Stimulated activated CD8-positive, alpha-beta memory T cell treated with anti-CD3 and anti-CD28 coated beads, Interleukin-12 subunit alpha, Interleukin-12 subunit beta, amount 100 ng/mL, for 24 hours (primary cell): ENCODE measurements around the gene BCR.

ENCODE experiments used
- DNase-seq: peaks from one replicate; pipeline ENCODE4 v3.0.0-alpha.2; 2020; ENCODE audit errors: extremely low read depth

Gene BCR

DNA sequence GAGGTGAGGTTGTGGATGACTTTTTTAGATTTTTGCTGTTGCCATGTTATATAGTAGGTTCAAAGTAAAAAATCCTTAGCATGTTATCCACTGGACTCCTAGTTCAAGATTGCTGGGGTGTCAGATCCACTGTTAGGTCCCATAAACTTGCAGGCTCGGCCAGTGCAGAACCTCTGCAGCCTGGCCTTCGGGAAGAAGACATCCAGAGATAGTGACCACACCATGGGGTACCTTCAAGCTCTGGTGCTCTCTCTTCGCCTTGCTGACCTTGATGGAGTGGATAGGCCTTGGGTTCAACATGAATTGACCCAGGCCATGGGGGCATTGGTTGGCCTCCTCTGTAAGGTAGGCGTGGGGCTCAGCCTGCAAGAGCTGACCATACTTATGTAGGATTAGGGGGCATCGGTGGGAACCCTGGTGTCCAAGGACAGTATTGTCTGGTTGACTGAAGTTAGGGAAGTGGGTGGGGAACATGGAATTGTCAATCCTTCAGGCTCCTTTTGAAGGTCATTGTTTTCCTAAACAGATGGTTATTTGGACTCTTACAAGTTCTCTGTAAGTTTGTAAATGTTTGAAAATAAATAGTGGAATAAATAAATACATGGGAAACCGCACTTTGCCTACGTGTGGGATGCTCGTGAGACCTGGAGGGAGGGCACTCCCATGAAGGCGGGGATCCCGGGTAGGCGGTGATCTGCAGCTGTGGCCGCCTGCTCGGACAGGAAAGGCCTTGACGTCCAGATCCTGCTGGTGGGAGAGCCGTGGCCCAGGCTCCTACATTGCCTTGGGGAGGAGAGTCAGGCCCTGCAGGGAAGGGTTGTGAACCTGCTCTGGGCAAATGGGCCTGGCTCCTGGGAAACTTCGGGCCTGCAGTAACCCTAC is 37.1 kb downstream of the BCR start:
- DNase-seq = no peak

DNA sequence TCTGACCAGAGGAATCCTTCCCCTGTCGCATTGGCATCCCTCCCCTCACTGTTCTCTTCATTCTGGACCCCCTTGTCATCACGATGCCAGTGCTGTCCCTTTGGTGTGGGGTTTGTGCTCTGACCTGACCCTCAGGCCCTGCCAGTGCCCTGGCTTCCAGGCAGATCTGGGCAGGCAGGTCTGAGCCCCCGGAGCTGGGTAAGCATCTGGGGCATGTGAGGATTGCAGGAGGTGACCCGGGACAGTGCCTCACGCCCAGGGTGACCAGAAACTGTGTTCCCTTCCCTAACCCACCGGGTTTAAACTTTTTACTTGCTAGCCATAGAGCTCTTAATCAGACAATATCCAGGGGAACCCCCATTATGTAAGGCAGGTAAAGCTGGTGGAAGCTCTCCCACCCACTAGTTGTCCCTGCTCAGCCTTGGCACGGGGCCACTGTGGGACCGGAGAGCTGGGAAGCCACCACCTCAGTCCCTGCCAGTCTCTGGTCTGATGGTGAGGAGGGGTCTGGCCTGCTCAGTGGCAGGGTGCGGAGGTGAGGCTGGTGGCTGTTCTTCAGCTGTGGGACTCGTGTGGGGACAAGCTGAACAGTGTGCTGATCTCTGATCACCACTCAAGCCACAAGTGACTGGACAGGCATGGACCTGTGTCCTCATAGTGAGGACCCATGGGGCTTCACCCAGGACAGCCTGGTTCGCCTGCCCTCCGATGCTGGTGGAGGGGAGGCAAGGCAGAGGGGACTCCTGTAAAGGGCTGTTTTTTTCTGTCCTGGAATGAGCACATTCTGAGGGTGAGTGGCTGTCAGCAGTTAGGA is 38.0 kb downstream of the BCR start:
- no peak for DNase-seq

DNA sequence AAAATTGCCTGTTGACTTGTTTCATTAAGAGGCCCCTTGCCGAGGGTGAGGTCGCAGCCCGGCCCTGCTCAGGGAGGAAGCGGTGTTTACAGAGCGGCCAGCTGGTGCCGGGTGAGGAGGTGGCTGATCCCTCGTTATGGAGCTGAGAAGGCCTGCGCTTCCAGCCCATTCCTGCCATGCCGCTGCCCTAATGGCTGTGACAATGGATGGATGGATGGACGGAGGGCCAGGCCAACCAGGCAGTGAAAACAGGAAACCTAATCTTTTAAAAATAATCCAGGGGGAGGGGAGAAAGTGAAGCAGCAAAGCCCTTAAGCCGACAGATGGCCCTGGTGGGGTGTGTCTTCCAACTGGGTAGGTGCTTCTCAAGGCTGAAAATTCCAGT is 38.5 kb downstream of the BCR start:
- DNase-seq = no peak

- DNase-seq = no peak
Measured at GRCh38 chr22:23219317-23219716, 39.0 kb downstream of the BCR start.

DNA sequence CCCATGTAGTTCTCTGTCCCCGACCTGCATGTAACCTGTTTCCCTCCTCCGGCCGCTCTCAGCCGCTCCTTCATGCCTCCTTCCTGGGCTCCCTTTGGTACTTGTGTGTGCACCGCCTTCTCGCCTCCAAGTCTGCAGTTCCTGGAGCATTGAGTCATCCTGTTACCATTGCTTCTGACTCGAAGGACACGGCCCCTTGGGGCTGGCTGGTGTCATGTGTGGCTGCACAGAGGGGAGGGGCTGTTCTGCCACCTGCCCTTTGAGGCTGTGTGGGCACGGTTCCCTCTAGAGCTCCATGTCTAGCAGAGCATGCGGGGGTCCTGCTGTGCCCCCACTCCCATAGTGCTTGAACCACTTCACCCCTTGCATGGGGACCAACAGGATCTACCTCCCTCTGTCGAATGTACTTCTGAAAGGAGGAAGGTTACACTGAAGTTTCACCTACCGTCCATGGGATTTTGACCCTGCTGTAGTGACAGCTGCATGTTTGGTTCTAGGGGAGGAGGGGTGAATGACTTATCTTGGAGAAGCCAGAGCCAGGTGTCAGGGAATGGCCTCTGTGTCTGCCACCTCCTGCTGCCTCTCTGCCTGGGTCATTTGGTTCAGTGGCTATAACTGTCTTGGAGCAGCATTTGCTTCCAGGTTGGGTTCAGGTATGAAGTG is 39.6 kb downstream of the BCR start:
- no peak for DNase-seq

DNA sequence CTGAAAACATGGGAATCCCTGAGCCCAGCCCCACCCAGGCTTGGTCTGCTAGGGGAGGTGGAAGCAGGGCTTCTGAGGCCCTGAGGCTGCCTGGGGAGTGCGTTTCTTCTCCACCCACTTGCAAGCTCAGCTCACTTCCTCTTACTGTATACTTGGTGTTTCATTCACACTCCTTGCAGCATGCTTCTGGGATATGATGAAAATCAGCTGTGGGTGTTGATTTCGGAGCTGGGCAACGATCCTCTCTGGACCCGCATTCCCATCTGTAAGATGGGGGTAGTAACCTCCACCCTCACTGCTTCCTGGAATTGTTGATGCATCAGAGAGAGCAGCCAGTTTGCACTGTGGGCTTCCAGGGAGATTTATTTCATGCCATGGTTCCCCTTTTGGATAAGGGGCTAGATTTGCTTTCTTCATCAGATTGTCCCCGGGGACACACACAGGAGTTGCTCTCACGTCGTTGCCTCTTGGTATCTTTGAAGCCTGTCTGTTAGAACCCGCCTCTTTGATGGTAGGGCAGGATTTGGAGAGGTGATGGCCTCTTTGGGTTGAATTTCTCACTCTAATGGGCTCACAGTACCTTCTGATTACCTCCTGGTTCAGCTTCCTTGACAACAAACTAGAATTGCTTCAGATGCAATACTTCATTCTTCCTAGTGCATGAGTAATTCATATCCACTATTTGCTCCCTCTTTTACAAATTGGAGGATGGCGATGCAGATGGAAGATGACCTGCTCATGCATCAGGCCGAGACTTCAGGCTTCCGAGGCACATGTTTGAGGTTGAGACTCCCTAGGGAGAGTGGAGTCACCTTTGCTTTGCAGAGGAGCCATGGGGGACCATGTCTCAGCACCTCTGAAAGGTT is 40.4 kb downstream of the BCR start:
- no peak for DNase-seq

GRCh38 chr22:23221351-23221804 is 41.1 kb downstream of the BCR start:
- DNase-seq = no peak

DNA sequence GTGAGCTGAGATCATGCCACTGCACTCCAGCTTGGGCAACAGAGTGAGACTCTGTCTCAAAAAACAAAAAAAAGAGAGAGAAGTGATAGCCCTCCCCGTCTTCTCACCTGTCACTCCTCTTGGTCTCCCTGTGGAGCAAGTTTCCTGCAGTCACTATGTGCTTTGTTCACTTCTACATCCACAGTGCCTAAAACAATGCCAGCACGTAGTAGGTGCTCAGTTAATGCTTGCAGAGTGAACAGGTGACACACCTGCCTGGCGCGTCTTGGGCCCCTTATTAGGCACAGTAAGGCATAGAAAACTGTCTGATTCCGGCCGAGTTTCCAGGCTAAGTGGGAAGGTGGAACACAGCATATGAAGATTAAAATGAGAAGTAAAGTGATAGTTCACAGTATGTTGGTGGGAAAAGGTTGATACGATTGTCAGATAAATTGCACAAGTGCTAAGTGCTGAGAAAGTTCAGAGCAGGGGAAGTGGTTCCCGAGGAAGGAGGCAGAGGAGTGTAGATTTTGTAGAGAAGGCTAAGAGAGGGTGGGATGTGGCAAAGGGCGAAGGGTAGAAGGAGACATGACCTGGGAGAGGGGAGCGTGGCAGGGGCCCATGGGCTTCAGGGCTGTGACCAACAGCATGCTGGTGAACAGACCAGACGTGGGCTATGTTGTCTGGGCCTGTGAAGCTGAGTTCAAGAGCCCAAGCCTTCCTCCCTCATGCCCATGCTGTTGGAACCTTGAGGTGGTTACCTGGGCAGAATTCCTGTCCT is 41.9 kb downstream of the BCR start:
- no peak for DNase-seq

GRCh38 chr22:23222793-23223568 is 42.7 kb downstream of the BCR start:
- no peak for DNase-seq

- no peak for DNase-seq
Measured at GRCh38 chr22:23223569-23224317, 43.4 kb downstream of the BCR start.

DNA sequence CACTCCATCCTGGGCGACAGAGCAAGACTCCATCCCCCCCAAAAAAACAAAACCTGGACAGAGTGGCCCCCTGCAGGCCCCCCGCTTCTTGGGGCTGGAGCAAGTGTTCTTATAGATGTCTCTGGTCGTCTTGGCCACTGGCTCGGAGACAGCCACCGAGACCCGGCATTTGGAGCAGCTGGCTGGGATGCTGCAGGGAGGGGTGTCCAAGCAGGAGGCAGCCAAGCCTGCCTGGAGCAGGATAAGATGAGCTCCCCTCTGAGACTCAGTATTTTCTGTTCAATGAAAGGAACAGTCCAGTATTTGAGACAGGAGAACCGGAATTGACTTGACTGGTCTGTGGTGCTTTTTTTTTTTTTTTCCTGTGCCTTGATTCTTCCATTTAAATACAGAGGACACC is 44.5 kb downstream of the BCR start:
- no peak for DNase-seq

DNA sequence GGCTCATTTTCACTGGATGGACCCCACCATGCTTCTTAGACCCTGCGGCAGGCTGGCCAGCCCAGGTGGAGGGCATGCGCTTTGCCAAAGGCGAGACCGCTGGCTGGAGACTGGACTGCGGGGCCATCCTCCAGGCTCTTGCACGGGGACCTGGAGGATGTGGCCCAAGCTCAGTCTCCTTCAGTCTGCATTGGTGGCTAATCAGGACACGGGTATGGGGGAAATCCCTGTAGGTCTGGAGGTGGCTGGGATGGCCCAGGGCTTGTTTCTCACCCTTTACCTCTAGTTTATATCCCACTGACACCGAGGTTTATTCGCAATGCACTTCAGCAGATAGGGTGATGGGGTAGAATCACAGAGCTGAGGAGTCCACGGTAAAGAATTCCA is 45.0 kb downstream of the BCR start:
- DNase-seq = no peak

DNA sequence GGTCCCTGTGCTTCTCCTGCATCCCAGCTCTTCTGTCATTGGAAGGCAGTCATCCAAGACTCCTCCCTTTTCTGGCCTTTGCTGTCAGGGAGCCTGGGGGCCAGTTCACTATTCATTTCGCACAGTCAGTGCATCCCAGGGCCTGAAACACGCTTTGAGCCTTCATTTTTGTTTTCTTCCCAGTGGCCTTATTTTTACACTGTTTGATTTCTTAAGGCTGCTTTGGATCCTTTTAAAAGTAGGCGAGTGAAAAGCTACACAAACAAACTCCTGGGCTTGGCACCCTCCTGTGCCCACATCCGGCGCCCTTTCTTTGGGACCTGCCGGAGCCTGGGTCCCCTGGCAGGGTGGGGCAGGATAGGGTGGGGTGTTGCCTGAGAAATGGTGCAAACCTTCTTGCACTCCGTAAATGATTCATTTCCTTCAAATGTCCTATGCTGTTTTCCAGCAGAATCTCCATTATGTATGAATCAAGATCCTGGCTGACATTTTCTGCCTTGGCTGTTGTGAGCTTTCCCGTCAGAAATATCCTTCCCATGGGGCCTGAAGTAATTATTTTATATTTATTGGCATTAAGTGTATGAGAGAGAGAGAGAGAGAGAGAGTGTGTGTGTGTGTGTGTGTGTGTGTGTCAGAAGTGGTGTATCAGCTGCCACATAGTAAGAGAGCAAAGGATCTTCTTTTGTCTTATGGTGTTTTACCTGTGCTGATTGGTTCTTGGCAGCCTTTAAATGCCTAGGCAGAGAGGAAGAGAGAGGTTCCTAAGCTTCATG is 45.6 kb downstream of the BCR start:
- DNase-seq = no peak

DNA sequence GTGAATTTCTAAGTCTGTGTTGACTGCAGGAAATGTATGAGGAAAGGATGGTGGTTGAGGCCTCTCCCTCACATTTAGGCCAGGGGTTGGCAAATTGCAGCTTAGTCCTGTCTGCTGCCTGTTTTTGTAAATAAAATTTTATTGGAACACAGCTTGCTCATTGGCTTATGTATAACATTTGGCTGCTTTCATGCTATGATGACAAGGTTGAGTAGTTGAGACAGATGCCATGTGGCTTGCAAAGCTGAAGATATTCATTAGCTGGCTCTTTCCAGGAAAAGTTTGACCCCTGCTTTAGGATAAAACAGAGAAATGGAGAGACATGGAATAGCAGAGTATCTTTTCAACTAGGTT is 46.2 kb downstream of the BCR start:
- no peak for DNase-seq

GRCh38 chr22:23227380-23227779 is 47.1 kb downstream of the BCR start:
- DNase-seq = no peak

DNA sequence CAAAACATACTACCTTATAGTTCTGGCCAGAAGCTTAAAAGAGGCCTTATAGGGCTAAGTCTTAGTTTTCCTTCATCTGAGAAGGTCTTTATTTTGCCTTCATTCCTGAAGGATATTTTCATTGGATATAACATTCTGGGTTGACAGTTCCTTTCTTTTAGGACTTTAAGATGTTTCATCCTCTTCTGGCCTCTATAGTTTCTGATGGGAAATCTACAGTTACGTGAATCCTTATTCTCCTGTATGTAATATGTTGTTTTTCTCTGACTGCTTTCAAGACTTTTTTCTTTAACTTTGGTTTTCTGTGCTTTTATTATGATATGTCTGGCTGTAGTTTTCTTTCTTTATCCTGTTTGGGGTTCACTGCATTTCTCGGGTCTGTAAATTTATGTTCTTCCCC is 48.2 kb downstream of the BCR start:
- DNase-seq = no peak

DNA sequence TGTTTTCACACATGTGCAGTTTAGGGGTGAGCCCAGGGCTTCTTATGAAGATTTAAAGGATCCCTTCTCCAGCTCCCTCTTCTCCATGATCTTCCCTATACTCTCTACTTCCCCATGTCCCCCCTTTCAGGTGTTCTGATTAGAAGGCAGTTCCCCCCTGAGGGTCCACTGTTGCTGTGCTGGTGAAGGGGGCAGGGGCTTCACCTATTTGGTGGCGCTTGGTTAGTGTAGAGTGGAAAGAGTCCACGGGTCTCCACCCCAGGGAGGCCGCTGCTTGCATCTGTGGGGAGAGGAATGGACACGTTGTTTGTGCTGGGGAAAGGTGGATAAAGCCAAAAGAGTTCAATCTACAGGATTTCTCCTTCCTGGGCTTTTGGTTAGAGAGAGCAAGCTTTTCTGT is 49.3 kb downstream of the BCR start:
- DNase-seq = no peak

DNA sequence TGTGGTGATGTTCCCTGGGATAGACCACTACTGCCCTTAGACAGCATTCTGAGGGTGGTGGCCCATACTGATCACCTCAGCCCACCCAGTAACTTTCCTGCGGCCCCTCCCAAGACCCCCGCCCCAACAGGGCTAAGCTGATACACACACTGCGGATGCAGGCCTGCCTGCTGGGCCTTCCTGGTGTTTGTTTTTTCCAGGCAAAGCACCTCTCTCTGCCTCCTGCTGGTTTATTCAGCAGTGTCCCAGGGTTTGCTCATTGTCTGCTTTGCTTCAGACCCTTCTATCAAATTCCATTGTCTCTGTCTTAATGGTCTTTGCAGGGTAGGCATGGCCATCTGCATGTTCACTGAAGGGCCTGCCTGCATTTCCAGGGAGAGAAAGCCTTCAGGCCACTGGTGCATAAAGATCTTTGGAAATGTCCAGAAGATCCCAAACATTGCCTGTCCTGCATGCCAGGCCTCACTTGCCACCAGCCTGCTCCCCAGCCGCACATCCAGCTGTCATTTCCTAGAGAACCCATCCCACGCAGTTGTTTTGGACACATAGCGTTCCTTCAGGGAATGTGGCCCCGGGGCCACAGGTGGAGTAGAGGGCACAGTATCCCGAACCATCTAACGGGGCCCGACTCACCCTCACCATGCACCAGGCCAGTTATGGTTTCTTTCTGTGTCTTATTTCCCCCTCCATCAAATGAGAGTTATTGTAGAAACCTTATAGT is 50.2 kb downstream of the BCR start:
- no peak for DNase-seq
